ENCODE results near the gene CTSA.
A peak's percentile ranks its signal among the peaks of the same experiment; 100 is the strongest.
"Not testable (repeated sequence)": the region's sequence is repeated elsewhere in the genome, so short reads cannot be mapped to it uniquely, and the experiment has no call there.

CTSA gene

DNA sequence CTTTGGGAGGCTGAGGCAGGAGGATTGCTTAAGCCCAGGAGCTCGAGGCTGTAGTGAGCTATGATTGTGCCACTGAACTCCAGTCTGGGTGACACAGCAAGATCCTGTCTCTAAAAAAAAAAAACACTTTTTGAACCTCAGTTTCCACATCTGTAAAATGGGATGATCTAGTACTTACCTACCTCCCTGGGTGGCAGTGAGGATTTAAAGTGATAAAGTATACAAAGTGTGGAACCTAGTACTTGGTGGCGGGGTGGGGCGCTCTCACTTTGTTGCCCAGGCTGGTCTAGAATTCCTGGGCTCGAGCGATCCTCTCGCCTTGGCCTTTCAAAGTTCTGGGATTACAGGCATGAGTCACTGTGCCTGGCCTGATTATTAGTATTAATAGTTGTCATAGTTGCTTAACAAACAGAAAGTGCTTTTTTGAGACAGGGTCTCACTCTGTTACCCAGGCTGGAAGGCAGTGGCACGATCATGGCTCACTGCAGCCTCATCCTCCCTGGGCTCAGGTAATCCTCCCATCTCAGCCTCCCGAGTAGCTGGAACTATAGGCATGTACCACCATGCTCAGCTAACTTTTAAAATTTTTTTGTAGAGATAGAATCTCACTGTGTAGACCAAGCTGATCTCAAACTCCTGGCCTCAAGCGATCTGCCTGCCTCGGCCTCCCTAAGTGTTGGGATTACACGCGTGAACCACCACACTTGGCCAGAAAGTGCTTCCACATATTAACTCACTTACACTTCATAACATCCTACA, 27.8 kb downstream of the CTSA start:
- DNase-seq, result no peak

GRCh38 chr20:45919542-45920399, 28.6 kb downstream of the CTSA start:
- peak; percentile 59 for DNase-seq

- DNase-seq, result no peak
Observed at GRCh38 chr20:45920462-45921336, 29.6 kb downstream of the CTSA start.

DNA sequence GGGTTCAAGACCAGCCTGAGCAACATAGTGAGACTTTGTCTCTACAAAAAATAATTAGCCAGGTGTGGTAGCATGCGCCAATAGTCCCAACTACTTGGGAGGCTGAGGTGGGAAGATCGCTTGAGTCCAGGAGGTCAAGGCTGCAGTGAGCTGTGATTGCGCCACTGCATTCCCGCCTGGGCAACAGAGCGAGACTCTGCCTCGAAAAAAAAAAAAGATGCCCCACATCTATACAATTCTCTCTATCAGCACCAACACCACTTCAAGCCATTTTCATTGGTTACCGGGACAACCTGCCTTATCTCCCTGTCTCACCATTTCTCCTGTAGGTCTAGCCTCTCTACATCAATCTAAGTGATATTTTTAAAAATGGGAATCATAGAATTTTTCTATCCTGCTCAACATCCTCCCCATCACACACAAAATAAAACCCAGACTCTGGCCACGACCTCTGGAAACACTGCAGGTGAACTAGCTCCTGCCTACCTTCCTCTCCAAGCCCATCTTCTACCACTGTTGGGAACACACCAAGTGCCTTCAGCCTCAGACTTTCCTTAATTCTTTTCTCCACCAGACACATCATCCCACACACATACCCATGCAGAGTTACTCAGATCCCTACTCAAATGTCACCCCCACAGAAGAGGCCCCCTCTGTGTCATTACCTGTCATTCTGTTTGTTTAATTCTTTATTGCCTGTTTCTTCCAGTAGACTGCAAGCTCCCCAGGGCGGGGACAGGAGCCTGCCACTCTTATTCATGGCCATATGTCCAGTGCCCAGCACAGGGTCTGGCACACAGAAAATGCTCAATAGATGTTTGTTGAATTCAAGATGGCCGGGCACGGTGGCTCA, 30.4 kb downstream of the CTSA start:
- DNase-seq, result no peak

DNA sequence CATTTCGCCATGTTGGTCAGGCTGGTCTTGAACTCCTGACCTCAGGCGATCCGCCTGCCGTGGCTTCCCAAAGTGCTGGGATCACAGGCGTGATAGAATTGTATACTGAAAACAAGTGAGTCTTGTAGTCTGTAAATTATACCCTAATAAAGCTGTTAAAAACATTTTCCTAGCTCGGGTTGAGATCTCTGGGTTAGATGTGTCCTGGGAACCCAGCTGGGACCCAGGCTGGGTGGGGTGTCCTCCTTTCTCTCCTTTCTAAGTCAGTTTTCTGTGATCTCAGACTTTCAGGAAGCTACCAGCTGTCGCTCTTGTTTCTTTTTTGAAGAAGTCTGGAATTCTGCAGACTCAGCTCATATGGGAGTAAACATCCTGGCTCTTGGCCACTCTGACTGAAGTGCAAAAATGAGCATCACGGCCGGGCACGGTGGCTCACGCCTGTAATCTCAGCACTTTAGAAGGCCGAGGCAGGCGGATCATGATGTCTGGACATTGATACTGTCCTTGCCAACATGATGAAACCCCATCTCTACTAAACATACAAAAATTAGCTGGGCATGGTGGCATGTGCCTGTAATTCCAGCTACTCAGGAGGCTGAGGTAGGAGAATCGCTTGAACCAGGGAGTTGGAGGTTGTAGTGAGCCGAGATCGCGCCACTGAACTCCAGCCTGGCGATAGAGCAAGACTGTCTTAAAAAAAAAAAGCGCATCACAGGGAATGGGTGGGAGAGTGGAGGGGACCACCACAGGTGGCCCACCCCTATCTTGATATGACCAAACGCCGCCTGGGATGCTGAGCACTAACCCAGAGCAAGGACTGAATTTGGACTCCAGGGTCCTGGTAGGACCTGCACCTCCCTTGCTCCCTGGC, 33.5 kb downstream of the CTSA start:
- DNase-seq, result peak; percentile 42

DNA sequence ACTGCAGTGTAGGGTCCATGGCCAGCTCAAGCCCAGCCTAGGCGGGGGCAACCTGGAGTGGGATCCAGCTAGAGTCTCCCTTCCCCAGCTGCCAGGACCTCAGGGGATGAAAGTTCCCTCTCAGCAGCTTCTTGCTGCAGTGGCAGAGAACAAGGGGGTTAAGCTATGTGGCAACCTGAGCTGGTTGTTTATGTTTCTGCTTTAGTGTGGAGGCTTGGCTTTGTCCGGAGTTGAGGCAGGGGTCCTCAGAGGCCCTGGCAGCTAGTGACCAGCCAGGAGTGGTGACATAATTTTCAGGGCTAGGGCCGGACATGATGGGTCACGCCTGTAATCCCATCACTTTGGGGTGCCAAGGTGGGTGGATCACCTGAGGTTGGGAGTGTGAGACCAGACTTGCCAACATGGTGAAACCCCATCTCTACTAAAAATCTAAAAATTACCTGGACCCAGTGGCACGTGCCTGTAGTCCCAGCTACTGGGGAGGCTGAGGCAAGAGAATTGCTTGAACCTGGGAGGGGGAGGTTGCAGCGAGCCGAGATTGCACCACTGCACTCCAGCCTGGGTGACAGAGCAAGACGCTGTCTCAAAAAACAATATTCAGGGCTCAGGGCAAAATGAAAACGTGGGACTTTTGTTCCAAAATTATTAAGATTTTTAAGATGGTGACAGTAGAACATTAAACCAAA, 34.8 kb downstream of the CTSA start:
- DNase-seq, result no peak

- no peak for DNase-seq
Observed at GRCh38 chr20:45926731-45927070, 35.6 kb downstream of the CTSA start.

DNA sequence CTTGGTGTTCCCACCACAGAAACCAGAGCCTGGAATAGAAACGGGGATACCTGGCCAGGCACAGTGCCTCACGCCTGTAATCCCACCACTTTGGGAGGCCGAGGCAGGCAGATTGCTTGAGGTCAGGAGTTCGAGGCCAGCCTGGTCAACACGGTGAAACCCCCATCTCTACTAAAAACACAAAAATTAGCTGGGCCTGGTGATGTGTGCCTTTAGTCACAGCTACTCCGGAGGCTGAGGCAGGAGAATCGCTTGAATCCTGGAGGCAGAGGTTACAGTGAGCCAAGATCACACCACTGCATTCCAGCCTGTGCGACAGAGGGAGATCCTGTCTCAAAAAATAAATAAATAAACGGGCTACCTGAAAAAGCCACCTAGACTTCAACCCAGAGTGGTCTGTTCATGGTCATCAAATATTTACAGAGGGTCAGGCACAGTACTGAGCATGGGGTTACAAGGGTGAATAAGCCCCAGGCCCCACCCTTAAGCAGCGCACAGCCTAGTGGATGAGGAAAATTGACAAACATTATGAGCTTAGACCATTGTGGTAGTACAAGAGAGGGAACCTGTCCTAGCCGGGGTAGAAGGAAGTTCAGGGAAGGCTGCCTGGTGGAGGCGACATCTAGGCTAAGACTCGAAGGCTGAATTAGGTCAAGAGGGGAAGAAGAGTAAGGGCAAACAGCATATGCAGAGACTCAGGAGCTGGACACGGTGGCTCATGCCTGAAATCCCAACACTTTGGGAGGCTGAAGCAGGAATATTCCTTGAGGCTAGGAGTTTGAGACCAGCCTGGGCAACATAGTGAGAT, 36.1 kb downstream of the CTSA start:
- no peak for DNase-seq

GRCh38 chr20:45931680-45932079, 40.5 kb downstream of the CTSA start:
- not testable (repeated sequence) for DNase-seq

GRCh38 chr20:45933266-45934045, 42.3 kb downstream of the CTSA start:
- peak; percentile 74 for DNase-seq

GRCh38 chr20:45934046-45934585, 43.0 kb downstream of the CTSA start:
- DNase-seq, result peak; percentile 38

DNA sequence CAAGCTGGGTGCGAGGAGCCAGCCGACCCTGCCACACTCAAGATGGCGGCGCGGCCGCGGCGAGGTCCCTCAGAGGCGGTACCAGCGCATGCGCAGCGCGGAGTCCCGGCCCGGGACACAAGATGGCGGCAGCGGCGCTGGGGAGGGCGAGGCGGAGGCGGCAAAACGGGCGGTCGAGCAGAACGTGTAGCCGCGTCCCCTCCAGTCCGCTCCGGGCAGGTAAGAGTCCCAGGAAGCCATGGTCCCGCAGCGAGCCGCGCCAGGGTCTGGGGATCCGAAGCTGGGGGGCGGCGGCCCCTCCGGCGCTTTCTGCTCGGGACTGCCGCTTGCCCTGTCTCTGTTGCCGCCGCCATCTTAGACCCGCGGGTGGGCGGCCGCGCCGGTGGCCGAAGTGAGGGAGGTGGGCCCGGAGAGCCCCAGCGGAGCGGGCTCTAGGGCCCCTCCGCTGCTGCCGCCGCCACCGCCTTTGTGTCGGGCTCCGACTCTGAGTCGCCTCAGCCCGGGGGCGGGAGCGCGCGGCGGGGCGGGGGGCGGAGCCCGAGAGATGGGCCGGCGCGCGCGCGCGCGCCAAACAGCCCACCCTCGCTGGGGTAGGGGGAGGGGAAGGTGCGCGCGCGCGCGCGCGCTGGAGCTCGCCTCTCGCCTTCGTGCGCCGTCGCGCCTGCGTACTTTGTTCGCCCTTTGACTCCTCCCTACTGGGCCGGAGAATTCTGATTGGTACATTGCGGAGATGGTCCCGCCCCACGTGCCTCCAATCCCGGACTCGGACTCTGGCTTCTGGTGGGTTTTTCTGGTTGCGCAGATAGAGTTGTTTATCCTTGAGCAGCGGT, 43.7 kb downstream of the CTSA start, which contains the start of gene PCIF1:
Gene PCIF1 (plus strand): TSS at position 98 of the 830 bp plus-strand sequence. CDS start 4,317 bp downstream, outside the sequence.
- peak; percentile 98 for DNase-seq

DNA sequence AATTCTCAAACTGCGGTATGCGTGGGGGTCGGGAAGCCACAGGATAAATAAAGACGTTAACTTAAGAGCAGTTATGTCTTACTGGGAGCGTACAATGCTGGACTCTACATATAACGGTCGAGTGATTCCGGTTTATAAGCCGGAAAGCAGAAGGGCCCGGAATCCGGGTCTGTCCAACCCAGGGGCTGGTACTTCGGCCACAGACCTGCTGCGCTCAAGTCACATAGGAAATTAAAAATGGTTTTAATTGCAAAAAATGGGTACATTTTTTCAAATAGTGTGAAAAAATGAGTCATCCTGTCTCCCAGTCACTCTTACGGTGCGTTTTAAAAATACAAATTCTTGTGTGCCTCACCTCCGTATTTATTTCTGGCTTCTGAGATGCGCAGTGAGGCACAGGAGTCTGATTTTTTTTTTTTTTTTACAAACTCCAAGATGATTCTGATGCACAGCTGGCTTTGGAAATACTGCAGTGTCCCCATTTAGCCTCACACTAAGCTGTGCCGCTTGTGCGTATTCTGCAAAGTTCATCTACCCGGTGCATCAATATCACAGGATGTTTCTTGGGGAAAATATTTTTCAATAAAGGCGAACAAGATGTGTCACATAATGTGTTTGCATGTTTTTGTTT, 44.4 kb downstream of the CTSA start:
- no peak for DNase-seq

GRCh38 chr20:45937765-45938164, 46.6 kb downstream of the CTSA start:
- no peak for DNase-seq

DNA sequence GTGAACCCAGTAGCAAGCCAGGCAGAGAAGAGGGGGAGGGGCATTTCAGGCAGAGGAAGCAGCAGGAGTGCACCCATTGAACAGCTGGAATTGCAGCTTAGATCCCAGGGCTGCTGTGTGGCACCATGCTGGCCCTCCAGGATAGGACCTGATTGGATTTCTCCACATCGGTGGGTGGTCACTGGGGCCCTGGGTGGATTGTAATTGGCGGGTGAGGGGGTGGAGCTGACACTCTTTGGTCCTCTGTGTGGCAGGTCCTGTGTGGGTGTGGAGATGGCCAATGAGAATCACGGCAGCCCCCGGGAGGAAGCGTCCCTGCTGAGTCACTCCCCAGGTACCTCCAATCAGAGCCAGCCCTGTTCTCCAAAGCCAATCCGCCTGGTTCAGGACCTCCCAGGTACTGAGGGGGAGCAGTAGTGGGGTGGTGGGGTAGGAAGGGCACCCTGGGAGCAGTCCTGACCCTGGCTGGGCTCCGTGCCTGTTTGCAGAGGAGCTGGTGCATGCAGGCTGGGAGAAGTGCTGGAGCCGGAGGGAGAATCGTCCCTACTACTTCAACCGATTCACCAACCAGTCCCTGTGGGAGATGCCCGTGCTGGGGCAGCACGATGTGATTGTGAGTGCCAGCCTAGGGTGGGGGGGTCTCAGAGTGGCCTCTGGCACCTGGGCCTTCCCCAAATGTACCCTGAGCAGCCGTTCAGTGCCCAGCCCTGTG, 47.7 kb downstream of the CTSA start:
- DNase-seq, result no peak

DNA sequence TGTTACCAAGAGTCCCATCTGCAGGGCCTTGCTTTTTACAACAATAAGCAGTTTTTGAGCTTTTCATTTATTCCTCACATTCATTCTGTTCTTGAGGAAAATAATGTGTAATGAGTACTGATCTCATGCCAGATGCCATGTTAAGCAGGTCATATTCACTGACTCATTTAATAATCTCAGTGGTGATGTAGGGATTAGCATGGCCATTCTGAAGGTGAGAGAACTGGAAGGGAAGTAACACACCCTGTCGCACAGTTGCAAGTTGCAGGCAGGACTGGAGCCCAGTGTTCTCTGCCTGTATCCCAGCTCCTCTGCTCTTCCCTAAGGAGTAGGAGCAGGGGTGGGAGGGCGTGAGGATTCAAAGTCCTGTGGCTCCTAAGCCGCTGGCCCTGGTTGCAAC, 48.9 kb downstream of the CTSA start:
- no peak for DNase-seq
